Stimulated activated CD8-positive, alpha-beta memory T cell treated with anti-CD3 and anti-CD28 coated beads, Interleukin-15, amount 100 ng/mL, for 4 hours (primary cell): ENCODE measurements around the gene HSPA12A.

Experiments used
- DNase-seq, 2 donors: peaks; one replicate each; pipeline ENCODE4 v3.0.0-alpha.2; 2020; ENCODE audit warnings: low read depth in 2 of 2

The HSPA12A gene

GRCh38 chr10:116744163-116744753 is 1.9 kb upstream of the HSPA12A start:
- no peak for DNase-seq

GRCh38 chr10:116743266-116744064 is 1.1 kb upstream of the HSPA12A start:
- no peak for DNase-seq

DNA sequence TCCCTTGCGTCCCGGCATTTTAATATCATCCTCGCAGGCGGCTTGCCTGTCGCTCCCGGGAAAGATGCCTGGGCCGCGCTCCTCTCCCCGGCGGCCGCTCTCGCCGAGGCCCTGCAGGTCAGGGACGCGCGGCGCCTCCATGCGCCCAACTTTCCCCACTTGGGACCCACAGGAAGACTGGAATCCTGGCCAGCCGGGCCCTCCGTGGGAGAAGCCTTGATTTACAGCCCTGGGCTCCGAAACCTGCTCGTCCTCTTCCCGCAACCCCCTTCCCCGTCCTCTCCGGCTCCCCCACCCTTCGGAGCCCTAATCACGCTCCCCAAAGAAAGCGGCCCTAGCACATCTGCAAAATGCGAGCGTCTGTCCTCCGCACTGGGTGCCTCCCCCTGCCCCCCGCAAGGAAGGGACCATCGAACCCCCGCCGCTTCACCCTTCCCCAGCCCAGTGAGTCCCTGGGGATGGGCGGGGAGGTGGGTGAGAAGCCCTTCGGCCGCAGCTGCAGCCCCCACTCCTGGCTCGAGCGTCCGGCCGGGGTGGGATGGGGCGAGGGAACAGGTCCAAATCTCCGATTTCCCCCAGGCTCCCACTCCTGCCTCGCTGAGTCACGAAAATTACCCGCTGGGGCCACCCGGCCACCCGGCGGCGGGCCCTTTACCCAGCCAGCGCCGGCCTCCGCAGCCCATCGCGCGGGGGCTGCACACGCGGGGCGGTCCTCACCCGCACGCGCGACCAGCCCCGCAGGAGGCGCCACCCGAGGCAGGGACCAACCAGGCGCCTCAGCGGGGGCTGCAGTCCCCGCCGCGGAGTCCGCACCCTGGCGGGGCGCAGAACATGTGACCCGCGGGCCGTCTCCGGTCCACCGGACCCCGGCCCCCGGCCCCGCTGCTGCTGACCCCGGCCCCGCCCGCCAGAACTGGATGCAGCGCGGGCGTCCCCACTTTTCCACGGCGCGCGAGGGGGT is 695 bp downstream of the HSPA12A start:
- DNase-seq, result no peak

DNA sequence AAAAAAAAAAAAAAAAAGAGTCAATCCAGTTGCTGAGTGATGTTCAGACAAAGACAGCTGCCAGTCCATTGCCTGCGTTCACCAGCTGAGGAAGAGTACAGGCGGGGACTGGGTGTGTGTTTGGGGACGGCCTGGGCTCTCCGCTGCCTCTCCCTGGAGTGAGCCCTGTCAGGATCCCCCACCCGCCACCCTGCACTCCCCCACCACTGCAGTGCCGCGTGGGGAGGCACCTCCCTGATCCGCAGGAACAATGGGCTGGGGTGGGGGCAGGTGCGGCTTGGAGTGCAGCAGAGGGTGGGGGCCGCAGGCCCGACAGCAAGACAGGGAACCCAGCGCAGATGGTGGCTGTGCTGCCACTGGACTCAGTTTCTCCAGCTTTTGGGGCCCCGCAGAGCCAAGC is 1.4 kb downstream of the HSPA12A start:
- DNase-seq, result no peak

- DNase-seq, result no peak
Observed at GRCh38 chr10:116738339-116738738, 4.0 kb downstream of the HSPA12A start.

DNA sequence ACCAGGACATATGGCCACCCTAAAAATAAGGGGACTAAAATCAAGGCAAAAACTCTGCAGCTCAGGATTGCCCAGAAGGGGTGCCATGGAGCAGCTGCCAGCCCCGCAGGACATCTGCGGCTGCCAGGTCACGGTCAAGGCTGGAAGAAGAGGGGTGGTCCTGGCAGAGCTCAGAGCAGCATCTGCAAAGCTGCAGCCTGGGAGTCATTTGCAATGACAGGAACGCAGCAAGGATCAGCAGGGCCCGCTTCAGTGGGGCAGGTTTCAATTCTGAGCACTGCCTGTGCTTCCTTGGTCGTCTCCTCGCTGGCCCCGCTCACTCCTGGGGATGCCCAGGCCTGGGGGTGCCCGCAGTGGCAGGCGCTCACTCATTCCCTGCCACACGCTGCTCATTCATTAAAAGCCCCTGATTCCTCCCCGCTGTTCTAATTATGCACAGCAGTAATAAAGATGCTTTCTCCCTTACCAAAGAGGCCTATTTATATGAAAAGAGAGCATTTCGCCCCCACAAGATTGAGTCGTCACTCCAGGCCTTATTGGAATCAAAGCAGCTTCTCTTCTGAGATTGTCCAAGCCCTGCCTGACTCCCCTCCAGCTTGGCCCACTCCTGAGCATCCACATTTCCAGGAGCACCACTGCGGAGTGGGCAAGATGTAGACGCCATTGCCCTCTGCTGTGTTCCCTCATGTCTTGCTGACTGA is 4.6 kb downstream of the HSPA12A start:
- no peak for DNase-seq

DNA sequence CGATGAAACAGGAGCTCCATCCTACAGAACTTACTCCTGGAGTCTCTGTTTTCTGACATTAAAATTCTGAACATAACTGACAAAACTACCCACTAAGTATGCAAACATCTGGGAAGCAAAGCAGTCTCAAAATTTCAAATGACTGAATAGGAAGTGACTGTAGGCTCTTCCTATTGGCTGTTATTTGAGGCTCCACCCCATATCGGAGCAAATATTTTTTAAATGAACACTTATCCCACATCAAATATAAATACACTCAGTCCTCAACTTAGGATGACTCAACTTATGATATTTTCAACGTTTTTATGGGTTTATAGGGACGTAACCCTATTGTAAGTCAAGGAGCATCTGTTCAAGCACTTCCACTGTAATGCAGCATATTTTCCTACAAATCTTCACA is 8.8 kb downstream of the HSPA12A start:
- DNase-seq, result no peak

DNA sequence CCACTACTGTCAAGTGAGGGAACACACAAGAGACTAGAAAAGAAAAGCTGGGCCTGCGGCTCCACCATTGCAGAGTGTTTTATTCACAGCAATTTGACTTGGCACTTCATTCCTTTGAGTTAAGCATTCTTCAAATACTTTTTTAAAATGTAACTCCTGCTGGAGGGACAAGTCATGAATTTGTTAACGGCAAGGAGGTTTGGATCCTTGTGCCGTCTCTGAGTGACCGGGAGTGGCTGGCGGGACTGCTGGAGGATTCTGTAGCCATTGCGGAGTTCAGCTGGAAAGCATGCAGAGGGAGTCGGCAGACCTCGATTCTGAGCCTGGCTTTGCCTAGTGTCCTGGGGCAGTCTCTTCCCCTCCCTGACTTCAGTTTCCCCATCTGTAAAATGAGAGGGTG is 9.8 kb downstream of the HSPA12A start:
- no peak for DNase-seq

- no peak for DNase-seq
Observed at GRCh38 chr10:116730464-116731260, 11.7 kb downstream of the HSPA12A start.

GRCh38 chr10:116729243-116729642 is 13.1 kb downstream of the HSPA12A start:
- DNase-seq, result no peak

- no peak for DNase-seq
Observed at GRCh38 chr10:116728526-116729096, 13.8 kb downstream of the HSPA12A start.

DNA sequence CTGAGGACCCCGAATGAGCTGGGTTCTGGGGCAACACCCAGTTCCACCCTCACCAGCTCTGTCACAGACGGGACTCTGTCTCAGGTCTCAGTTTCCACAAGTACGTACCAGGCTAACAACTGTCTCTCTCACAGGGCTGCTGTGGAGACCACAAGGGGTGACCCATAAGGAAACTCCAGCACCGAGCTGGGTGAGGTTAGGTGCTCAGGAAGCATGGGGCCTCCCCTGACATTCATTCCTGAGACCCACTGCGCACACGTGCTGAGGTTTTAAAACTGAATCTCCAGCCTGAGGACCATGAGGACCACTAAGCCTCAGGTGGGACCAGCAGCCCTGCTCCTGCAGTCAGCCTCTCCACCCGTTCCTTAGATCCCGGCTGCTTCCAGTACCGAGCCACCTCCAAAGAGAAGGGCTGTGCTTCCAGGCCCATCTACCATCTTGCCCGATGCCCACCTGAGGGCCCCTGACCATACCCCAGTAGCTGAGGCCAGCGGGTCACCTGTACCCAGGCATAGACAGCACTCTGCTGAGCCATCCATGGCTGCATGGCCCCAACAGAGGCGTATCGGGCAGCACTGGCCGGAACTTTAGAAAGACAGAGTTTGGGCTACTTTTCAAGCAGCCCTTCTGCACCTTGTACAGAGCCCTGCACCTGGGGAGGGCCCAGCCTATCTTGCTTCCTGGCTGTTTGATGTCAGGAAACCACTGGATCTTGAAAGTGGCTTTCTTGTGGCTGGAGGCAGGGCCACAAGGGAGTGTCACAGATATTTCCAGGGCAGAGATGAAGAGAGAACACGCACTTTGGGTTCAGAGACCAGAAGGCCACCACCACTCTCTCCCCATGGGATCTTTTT is 18.7 kb downstream of the HSPA12A start:
- DNase-seq, result peak in 1 of 2 donors; percentile 6

DNA sequence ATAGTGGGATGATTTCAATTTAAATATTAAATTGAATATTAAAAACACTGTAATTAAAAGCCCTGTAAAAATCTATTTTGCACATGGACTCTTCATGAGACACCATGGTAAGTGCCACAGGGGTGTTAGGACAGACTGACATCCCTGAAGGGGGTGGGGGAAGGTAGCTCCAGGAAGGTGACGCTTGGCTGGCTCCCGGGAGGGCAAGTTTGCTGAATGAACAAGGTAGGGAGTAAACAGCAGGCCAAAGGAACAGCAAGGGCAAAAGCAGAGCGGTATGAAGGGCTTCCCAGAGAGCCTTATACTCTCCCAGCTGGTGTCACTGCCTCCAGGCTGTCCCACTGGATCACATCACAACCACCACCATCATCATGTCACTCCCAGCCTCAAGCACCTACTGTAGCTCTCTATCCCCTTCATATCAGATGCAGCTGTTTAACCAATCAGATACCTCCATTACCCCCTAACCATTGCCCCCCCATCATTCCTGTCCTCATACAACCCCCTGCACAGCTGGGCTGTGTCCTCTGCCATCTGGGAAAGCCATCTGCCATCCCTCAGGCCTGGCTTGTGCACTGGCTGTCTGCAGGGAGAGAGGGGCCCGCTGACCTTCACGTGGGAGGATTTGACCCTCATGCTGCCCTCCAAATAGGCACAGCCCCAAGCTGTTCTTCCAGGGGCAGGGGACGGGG is 19.5 kb downstream of the HSPA12A start:
- no peak for DNase-seq

DNA sequence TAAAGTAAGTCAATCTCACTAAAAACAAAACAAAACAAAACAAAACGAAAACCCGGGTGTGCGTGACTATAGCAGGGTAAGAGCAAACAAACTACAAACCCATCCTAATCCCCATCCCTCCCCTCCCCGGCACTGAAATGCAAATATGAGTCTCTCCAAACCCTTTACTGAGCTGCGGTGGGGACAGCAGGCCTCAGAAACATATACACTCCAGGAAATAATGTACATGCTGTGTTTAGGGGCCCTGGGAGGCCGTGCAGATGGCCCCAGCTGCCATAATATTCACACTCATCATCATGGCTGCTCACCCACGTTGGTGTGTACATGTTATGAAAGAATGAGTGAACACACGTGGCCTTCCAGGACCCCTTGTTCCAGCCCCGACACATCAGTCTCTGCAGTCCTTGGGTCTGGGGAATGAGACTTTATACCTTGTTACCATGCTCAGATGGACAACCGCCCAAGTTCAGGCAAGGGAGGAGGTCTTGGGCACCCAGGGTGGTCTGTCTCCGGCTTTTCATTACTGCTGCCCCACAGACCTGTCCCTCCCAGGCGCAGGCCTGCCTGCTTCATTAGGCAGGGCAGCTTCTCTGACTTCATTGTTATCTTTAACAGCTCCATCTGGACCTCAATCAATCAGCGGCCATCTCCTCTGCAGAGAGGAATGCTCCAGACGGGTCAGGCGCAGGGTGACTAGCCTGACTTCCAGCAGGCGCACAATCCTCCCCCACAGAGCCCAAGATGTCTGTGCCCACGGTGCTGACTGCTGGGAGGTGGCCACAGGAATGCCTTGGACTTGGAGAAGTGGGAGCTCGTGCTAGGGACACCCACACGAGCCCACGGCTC is 20.6 kb downstream of the HSPA12A start:
- no peak for DNase-seq

GRCh38 chr10:116720668-116721546 is 21.5 kb downstream of the HSPA12A start:
- DNase-seq, result no peak

DNA sequence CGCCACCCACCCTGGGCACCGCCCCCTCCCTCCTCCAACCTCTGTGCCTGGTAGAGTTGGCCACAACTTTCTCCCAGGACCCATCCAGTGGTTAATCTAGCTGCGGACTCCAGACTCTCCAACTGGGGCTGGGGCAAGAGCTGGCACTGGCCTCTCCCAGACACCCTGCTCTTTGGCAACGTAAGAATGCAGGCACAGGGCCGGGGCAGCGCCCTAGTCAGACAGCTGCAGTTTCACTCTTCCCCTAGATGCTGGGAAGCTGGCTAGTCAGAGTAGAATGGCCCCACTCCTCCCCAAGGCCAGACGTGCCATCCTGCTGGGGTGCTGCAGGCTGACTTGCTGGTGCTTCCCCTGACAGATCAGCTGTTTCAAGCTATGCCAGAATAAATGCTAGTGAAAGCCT is 22.1 kb downstream of the HSPA12A start:
- no peak for DNase-seq

GRCh38 chr10:116719804-116720203 is 22.6 kb downstream of the HSPA12A start:
- DNase-seq, result no peak
